Calu3 (cell line): ENCODE measurements around the gene CSRP3. TPM values are rescaled to one million over a fixed set of nuclear protein-coding genes. Genes with fewer than 3 reads are reported as not detected.

Experiments
- BruUV-seq: library from RNA; stranded (reverse); fragments of 400-500 nt; replicated peaks from 2 replicates; lab custom pipeline; 2021; lab: Mats Ljungman, UMichigan
- CTCF ChIA-PET: fragments of 300-600 bp; sonication (Branson Sonifier 250); formaldehyde crosslinking; loops from one replicate; lab custom pipeline; 2022; ENCODE audit warnings: antibody characterized with exemption; lab: Charles Lee
- DNase-seq: peaks from one replicate; pipeline ENCODE4 v3.0.0; 2022
- H3K27ac Mint-ChIP-seq: one replicate; pipeline ENCODE4 v1.8.0; 2022; ENCODE audit warnings: mixed read lengths; ENCODE audit not compliant: unreplicated experiment
- H3K27me3 Mint-ChIP-seq: one replicate; pipeline ENCODE4 v1.8.0; 2022; ENCODE audit warnings: mixed read lengths; ENCODE audit not compliant: unreplicated experiment
- H3K36me3 Mint-ChIP-seq: one replicate; pipeline ENCODE4 v1.8.0; 2022; ENCODE audit warnings: mild to moderate bottlenecking, moderate library complexity, mixed read lengths; ENCODE audit not compliant: insufficient read depth, unreplicated experiment
- H3K4me1 Mint-ChIP-seq: one replicate; pipeline ENCODE4 v1.8.0; 2022; ENCODE audit warnings: mild to moderate bottlenecking, low read depth, mixed read lengths; ENCODE audit not compliant: unreplicated experiment
- H3K4me3 Mint-ChIP-seq: one replicate; pipeline ENCODE4 v1.8.0; 2022; ENCODE audit warnings: mild to moderate bottlenecking, low read depth, moderate library complexity, mixed read lengths; ENCODE audit not compliant: unreplicated experiment
- H3K9me3 Mint-ChIP-seq: one replicate; pipeline ENCODE4 v1.8.0; 2022; ENCODE audit warnings: low read depth, mixed read lengths; ENCODE audit not compliant: unreplicated experiment
- CTCF ChIP-seq: fragments of 200-600 bp; IDR thresholded peaks from one replicate; pipeline ENCODE4 v1.8.0; 2022; ENCODE audit warnings: antibody characterized with exemption; ENCODE audit not compliant: unreplicated experiment
- intact Hi-C: fragments of 100-400 bp; cut with micrococcal nuclease; formaldehyde crosslinking; loops from one replicate; pipeline ENCODE4 v1.10.0; 2022; ENCODE audit not compliant: unreplicated experiment
- total RNA-seq: library from RNA; stranded (reverse); gene quantifications from 2 replicates; pipeline ENCODE4 v1.2.3, GENCODE V29; 2022

Gene CSRP3
- total RNA-seq, 1 experiment from 2014 or later = not detected

GRCh38 chr11:19168090-19168489 is 33.7 kb downstream of the CSRP3 start:
- no peak for DNase-seq
- Mint-ChIP-seq H3K27ac (no peak overlapping the region), H3K27me3 (no peaks in the 10 kb centered on the region), H3K36me3 (peaks cover 15% of the 10 kb centered on the region), H3K4me3 (no peak overlapping the region), H3K4me1 (peaks cover under 1% of the 10 kb centered on the region), H3K9me3 (no peaks in the 10 kb centered on the region)
- CTCF ChIA-PET = no interaction called here
- no peak for TF ChIP-seq CTCF
- no TSS peak for BruUV-seq
- intact Hi-C loops = loop anchor here (10.0 kb wide), 1 partner anchor 93 kb away; no protein-coding TSS in a partner anchor

- no peak overlapping the region for H3K27ac Mint-ChIP-seq
- DNase-seq = no peak
- no peak for TF ChIP-seq CTCF
- CTCF ChIA-PET = no interaction called here
- no peaks in the 10 kb centered on the region for H3K27me3 Mint-ChIP-seq
- intact Hi-C loops = loop anchor here (10.0 kb wide), 1 partner anchor 90 kb away; no protein-coding TSS in a partner anchor
- no peaks in the 10 kb centered on the region for H3K9me3 Mint-ChIP-seq
- H3K36me3 Mint-ChIP-seq = peaks cover 12% of the 10 kb centered on the region
- peaks cover 13% of the 10 kb centered on the region for H3K4me1 Mint-ChIP-seq
- no peak overlapping the region for H3K4me3 Mint-ChIP-seq
- no TSS peak for BruUV-seq
Observed at GRCh38 chr11:19164881-19165280, 36.9 kb downstream of the CSRP3 start.

GRCh38 chr11:19164230-19164855 is 37.4 kb downstream of the CSRP3 start:
- Mint-ChIP-seq H3K27me3 (no peaks in the 10 kb centered on the region), H3K9me3 (no peaks in the 10 kb centered on the region), H3K4me1 (peaks cover 13% of the 10 kb centered on the region), H3K36me3 (peaks cover 12% of the 10 kb centered on the region), H3K27ac (no peak overlapping the region), H3K4me3 (no peak overlapping the region)
- CTCF ChIA-PET = no interaction called here
- DNase-seq = no peak
- BruUV-seq = no TSS peak
- no peak for TF ChIP-seq CTCF
- intact Hi-C loops = loop anchor here (10.0 kb wide), 1 partner anchor 90 kb away; no protein-coding TSS in a partner anchor

GRCh38 chr11:19163617-19164016 is 38.2 kb downstream of the CSRP3 start:
- Mint-ChIP-seq H3K4me1 (peaks cover 13% of the 10 kb centered on the region), H3K36me3 (peaks cover 12% of the 10 kb centered on the region), H3K9me3 (no peaks in the 10 kb centered on the region), H3K27ac (no peak overlapping the region), H3K4me3 (no peak overlapping the region), H3K27me3 (no peaks in the 10 kb centered on the region)
- TF ChIP-seq CTCF = no peak
- CTCF ChIA-PET = no interaction called here
- no peak for DNase-seq
- BruUV-seq = no TSS peak
- intact Hi-C loops = loop anchor here (10.0 kb wide), 1 partner anchor 89 kb away; no protein-coding TSS in a partner anchor
